D721Med (cell line): ENCODE data around the gene GSK3B.
A peak's percentile ranks its signal among the peaks of the same experiment; 100 is the strongest.

Experiments
- DNase-seq: peaks from one replicate; pipeline ENCODE4 v3.0.0; 2011; ENCODE audit warnings: low spot score; ENCODE audit not compliant: insufficient read length
- FAIRE-seq: peaks from 2 replicates; lab custom pipeline; 2011; peaks lifted over from hg19 to GRCh38; lab: Jason Lieb, UNC
- TF ChIP-seq, protein P1 (sequence below): IDR thresholded peaks from 2 replicates; pipeline ENCODE4 v1.5.1; 2012; ENCODE audit warnings: mild to moderate bottlenecking, control low read depth; ENCODE audit not compliant: insufficient read depth; ENCODE audit errors: missing control alignments

GSK3B gene

DNA sequence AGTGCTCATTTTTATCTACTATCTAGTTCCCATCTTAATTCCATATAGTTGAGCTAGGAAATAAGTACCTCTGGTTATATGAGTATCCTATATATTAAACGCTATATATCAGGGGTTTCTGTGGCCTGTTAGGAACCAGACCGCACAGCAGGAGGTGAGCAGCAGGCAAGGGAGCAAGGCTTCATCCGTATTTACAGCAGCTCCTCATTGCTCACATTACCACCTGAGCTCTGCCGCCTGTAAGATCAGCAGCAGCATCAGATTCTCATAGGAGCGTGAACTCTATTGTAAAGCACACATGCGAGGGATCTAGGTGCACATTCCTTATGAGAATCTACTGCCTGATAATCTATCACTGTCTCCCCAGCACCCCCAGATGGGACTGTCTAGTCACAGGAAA lies 23.0 kb downstream of the GSK3B start:
- DNase-seq (no peak), FAIRE-seq (peak; percentile 74)
- TF ChIP-seq, protein P1, sequence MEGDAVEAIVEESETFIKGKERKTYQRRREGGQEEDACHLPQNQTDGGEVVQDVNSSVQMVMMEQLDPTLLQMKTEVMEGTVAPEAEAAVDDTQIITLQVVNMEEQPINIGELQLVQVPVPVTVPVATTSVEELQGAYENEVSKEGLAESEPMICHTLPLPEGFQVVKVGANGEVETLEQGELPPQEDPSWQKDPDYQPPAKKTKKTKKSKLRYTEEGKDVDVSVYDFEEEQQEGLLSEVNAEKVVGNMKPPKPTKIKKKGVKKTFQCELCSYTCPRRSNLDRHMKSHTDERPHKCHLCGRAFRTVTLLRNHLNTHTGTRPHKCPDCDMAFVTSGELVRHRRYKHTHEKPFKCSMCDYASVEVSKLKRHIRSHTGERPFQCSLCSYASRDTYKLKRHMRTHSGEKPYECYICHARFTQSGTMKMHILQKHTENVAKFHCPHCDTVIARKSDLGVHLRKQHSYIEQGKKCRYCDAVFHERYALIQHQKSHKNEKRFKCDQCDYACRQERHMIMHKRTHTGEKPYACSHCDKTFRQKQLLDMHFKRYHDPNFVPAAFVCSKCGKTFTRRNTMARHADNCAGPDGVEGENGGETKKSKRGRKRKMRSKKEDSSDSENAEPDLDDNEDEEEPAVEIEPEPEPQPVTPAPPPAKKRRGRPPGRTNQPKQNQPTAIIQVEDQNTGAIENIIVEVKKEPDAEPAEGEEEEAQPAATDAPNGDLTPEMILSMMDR: no peak

DNA sequence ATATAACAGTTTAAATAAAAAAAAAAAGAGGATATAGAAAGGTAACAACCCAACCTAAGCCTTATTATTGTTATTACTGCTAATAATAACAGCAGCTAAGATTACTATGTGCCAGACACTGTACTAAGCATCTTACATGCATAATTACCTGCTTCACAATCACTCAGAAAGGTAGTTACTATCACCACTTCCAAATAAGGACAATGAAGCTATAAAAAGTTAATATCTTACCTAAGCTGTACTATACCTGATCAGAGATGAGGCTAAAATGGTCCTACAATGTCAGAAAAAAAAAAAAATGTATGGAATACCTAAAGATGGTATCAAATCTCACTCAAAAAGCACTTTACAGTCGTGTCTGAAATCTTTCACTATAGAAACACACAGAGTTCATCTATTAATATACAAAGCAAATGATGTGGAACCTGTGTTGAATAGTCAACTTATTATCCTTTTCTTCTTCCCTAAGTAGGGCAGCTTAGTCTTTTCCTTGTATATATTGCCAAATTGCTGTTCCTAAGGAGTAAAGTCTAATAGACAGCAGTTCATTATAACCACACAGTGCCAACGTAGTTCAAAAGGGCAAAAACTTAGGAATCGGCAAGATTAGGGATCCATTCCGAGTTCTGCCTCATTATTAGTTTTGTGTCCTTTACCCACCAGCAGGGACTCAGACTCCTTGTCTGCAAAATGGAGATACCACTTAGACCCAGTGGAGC lies 23.8 kb downstream of the GSK3B start:
- TF ChIP-seq, protein P1: no peak
- DNase-seq (no peak), FAIRE-seq (no peak)

DNA sequence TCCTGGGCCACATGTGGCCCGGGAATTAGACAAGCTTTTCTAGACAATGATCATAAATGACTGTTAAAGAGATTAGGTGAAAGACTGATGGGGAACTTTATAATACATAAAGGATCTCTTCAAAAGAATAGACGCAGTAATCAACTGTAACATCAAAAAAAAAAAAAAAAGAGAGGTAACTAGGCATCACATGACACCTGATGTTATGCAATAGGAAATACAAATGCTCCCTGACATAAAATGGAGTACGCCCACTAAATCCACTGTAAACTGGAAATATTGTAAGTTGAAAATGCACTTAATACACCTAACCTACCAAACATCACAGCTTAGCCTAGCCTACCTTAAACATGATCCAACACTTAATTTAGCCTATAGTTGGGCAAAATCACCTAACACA lies 27.2 kb downstream of the GSK3B start:
- TF ChIP-seq, protein P1: no peak
- DNase-seq: no peak
- no peak for FAIRE-seq

DNA sequence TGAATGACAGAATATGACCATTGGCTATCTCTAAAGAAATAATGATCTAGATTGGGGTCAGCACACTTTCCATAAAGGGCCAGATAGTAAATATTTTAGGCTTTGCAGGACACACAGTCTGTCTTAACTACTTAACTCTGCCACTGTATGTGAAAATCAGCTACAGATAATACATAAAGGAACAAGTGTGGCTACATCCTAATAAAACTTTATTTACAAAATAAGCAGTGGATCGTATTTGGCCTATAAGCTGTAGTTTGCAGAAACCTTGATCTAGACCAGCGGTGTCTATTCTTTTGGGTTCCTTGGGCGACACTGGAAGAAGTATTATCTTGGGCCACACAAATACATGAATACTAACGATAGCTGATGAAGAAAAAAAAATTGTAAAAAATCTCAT lies 27.6 kb downstream of the GSK3B start:
- DNase-seq (no peak), FAIRE-seq (no peak)
- TF ChIP-seq, protein P1: no peak

DNA sequence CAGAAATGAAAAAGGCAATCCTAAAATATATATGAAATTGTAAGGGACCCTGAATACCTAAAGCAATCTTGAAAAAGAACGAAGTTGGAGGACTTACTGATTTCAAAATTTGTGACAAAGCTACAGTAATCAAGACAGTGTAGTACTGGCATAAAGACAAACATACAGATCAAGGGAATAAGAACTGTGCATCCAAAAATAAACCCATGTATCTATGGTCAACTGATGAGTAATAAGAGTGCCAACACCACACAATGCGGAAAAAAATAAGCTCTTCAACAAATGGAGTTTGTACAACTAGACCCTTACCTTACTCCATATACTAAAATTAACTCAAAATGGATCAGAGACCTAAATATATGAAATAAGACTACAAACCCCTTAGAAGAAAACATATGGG lies 29.6 kb downstream of the GSK3B start:
- TF ChIP-seq, protein P1: no peak
- peak; percentile 41 for FAIRE-seq

DNA sequence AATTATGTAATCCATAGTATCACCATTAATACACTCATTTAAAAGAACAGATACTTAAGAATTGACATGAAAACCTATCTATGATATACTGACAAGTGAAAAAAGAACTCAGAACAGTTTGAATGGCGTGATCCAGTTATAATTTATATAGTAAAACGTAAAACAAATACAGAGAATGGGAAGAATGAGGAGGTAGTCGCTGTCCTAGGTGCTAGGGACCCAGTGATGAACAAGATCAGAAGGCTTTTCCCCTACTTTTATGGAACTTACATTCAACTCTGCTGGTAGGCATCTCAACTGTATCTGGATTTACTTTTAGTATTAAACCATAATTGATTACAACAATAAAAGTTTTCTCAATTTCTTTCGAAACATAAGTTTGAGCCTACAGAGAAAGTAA lies 31.8 kb downstream of the GSK3B start:
- TF ChIP-seq, protein P1: no peak
- no peak for DNase-seq
- no peak for FAIRE-seq

More for the DNA sequence above, 29.6 kb downstream of the GSK3B start:
- DNase-seq: no peak

DNA sequence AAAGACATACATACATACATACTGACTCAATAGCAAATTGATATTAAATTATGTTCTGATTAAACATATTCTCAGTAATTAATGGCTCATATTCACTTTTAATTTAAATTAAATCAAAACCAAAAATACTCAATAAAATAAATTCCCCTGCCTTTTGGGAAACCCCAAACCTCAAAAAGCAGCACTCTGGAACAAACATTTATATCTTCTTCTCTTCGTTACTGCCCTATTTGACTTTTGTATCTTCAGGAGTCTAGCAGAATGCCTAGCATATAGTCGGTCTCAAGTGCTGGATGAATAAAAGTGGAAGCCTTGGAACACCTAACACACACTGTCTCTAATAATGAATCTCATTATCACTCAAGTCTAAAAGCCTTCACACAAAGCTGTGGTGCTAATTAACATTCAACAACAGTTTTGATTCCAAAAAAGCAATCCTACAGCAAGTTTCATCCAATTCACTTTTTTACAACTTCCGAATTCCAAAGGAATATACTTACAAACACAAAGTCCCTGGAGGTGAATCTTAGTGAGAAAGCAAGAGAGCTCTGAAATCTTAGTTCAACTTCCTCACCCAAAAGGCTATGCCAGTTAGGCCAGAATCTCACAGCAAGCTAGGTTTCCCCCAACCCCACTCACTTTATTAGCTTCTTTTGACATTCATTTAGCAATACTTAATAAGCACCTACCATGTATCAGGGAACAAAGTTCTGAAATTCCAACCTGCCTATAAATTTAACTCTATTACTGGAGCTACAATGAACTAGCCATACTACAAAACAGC lies 35.0 kb downstream of the GSK3B start:
- FAIRE-seq: peak; percentile 55
- TF ChIP-seq, protein P1: no peak
- no peak for DNase-seq
